Activated T-cell treated with anti-CD3 and anti-CD28 coated beads, Interleukin-2, amount 50 U/mL, for 72 hours (primary cell): ENCODE measurements around the gene PLCG1. TPM values are rescaled to one million over a fixed set of nuclear protein-coding genes. Genes with fewer than 3 reads are reported as not detected.
A peak's percentile ranks its signal among the peaks of the same experiment; 100 is the strongest.

Source experiments
- ATAC-seq, 2 donors: fragments of 150-1000 bp; cut with Tn5 transposase; replicated peaks in 1 of 2; 2 replicates each; pipeline ENCODE4 v1.10.0; 2021; ENCODE audit warnings: moderate library complexity in 2 of 2, mild to moderate bottlenecking in 1 of 2
- DNase-seq, 2 donors: peaks; one replicate each; pipeline ENCODE4 v3.0.0; 2021 to 2022; ENCODE audit warnings: mixed read lengths in 1 of 2
- H3K27ac Mint-ChIP-seq: one replicate; pipeline ENCODE4 v1.8.0; 2022; ENCODE audit warnings: mild to moderate bottlenecking, moderate library complexity, mixed read lengths
- H3K27me3 Mint-ChIP-seq: one replicate; pipeline ENCODE4 v1.8.0; 2022; ENCODE audit warnings: low read depth, mixed read lengths
- H3K36me3 Mint-ChIP-seq, 2 donors: one replicate each; pipeline ENCODE4 v1.8.0; 2022; ENCODE audit warnings: mixed read lengths in 2 of 2, mild to moderate bottlenecking in 1 of 2; ENCODE audit not compliant: insufficient read depth in 2 of 2
- H3K4me1 Mint-ChIP-seq: one replicate; pipeline ENCODE4 v1.8.0; 2022; ENCODE audit warnings: low read depth, mixed read lengths
- H3K4me3 Mint-ChIP-seq, 2 donors: one replicate each; pipeline ENCODE4 v1.8.0; 2022; ENCODE audit warnings: mild to moderate bottlenecking in 2 of 2, mixed read lengths in 2 of 2, moderate library complexity in 2 of 2
- H3K9me3 Mint-ChIP-seq, 2 donors: one replicate each; pipeline ENCODE4 v1.8.0; 2022; ENCODE audit warnings: mixed read lengths in 2 of 2
- total RNA-seq, 2 donors: library from RNA; stranded (reverse); gene quantifications; one replicate each; pipeline ENCODE4 v1.2.3, GENCODE V29; 2022

Gene PLCG1
- total RNA-seq, 2 donors from 2014 or later = 177 to 221 TPM

- peak in 1 of 2 donors; percentile 46 for DNase-seq
- Mint-ChIP-seq H3K4me3 (peak overlapping the region; percentile 85 to 86), H3K27ac (peak overlapping the region; percentile 91), H3K9me3 (no peaks in the 10 kb centered on the region), H3K4me1 (peaks cover 80% of the 10 kb centered on the region), H3K36me3 (peaks cover 0 to 7% of the 10 kb centered on the region in 2 donors), H3K27me3 (no peaks in the 10 kb centered on the region)
- peak in 1 of 2 donors; percentile 8 for ATAC-seq
These were observed 3.1 kb downstream of the PLCG1 start for GRCh38 chr20:41140226-41141133.

- DNase-seq (no peak), ATAC-seq (no peak)
- no peaks in the 10 kb centered on the region for H3K27me3 Mint-ChIP-seq
- no peaks in the 10 kb centered on the region for H3K9me3 Mint-ChIP-seq
- peaks cover 0 to 8% of the 10 kb centered on the region in 2 donors for H3K36me3 Mint-ChIP-seq
- peaks cover 80% of the 10 kb centered on the region for H3K4me1 Mint-ChIP-seq
- H3K27ac Mint-ChIP-seq = peak overlapping the region; percentile 91
- H3K4me3 Mint-ChIP-seq = peak overlapping the region; percentile 85 to 86
These were observed 3.9 kb downstream of the PLCG1 start for GRCh38 chr20:41141153-41141815.

- Mint-ChIP-seq H3K4me1 (peaks cover 87% of the 10 kb centered on the region), H3K4me3 (peak overlapping the region; percentile 85 to 86), H3K9me3 (peaks cover 0 to 2% of the 10 kb centered on the region in 2 donors), H3K27me3 (no peaks in the 10 kb centered on the region), H3K36me3 (peaks cover 2 to 14% of the 10 kb centered on the region in 2 donors), H3K27ac (peak overlapping the region; percentile 91)
- no peak for DNase-seq
- no peak for ATAC-seq
These were observed 4.9 kb downstream of the PLCG1 start for GRCh38 chr20:41142245-41142644.

- H3K4me1 Mint-ChIP-seq = peaks cover 94% of the 10 kb centered on the region
- DNase-seq = peak in 1 of 2 donors; percentile 42
- peaks cover 0 to 2% of the 10 kb centered on the region in 2 donors for H3K9me3 Mint-ChIP-seq
- peak; percentile 38 to 44 for ATAC-seq
- peak overlapping the region; percentile 91 for H3K27ac Mint-ChIP-seq
- peaks cover 2 to 15% of the 10 kb centered on the region in 2 donors for H3K36me3 Mint-ChIP-seq
- no peaks in the 10 kb centered on the region for H3K27me3 Mint-ChIP-seq
- H3K4me3 Mint-ChIP-seq = peak overlapping the region; percentile 85 to 86
These were observed 5.6 kb downstream of the PLCG1 start for GRCh38 chr20:41142919-41143318.

DNA sequence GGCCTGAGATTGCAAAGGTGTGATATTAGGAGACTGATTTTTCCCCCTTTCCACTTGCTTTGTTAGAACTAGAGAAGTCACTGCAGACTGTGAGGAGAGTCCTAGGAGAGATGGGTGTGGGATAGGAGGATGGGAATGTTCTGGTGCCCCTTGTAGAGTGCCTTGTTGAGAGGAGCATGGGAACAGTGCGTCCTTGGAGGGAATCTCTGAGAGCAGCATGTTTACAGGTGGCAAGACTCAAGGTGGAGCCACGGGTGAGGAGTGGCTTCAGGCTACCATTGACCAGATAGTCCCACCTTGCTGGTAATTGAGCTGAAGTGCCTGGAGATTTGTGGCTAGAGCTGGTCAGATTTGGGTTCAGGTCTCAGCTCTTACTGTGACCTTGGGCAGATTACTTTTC lies 6.0 kb downstream of the PLCG1 start:
- Mint-ChIP-seq H3K4me3 (peak overlapping the region; percentile 85 to 86), H3K36me3 (peaks cover 2 to 15% of the 10 kb centered on the region in 2 donors), H3K9me3 (peaks cover 0 to 2% of the 10 kb centered on the region in 2 donors), H3K4me1 (peaks cover 98% of the 10 kb centered on the region), H3K27me3 (no peaks in the 10 kb centered on the region), H3K27ac (peak overlapping the region; percentile 91)
- DNase-seq (no peak), ATAC-seq (no peak)

GRCh38 chr20:41145317-41145716 lies 8.0 kb downstream of the PLCG1 start:
- Mint-ChIP-seq H3K27ac (peak overlapping the region; percentile 51), H3K27me3 (no peaks in the 10 kb centered on the region), H3K36me3 (peaks cover 2 to 15% of the 10 kb centered on the region in 2 donors), H3K4me1 (peaks cover 100% of the 10 kb centered on the region), H3K9me3 (peaks cover 0 to 2% of the 10 kb centered on the region in 2 donors), H3K4me3 (peak overlapping the region; percentile 38 to 85)
- DNase-seq = no peak
- no peak for ATAC-seq

DNA sequence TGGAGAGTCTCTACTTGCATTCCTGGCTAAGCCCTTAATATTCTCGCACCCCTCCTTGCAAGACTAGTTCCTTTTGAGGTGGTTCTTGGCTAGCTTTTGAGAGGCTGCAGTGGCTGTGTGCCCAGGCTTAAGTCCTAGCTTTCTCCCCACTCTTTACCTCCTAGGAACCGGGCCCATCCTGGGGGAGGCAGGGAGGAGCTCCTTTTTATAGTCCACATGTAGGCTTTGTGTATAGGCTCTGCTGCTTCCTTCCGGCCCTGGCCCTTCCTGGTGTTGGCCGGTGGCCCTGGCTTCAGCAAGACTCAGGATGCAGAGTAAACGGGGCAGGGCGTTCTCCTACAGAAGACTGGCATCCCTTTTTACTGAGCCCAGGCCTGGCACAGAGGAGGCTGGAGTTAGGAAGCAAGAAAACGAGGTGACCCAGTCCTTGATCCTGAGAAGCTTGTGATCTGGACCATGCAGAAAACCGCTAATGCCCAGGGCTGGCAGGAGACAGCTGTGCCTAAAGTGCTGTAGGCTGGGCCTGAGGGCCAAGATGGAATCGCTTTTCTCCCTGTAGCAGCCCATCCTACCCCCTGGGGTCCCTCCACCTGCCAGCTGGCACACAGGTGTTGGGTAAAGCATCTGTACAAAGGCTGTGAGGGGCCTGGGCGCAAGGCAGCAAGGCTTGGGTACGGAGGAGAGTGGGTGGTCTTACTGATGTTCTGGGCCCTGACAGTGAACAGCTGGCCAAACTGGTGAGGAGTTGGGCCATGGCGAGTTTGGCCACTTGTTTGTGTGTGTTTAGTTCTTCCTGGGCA lies 8.7 kb downstream of the PLCG1 start:
- no peak for ATAC-seq
- H3K36me3 Mint-ChIP-seq = peaks cover 2 to 15% of the 10 kb centered on the region in 2 donors
- no peaks in the 10 kb centered on the region for H3K27me3 Mint-ChIP-seq
- H3K27ac Mint-ChIP-seq = peak overlapping the region; percentile 51
- H3K4me3 Mint-ChIP-seq = peak overlapping the region; percentile 23 to 48
- H3K9me3 Mint-ChIP-seq = peaks cover 0 to 2% of the 10 kb centered on the region in 2 donors
- DNase-seq = no peak
- H3K4me1 Mint-ChIP-seq = peaks cover 100% of the 10 kb centered on the region

- no peaks in the 10 kb centered on the region for H3K27me3 Mint-ChIP-seq
- peak overlapping the region; percentile 58 for H3K27ac Mint-ChIP-seq
- H3K9me3 Mint-ChIP-seq = peaks cover 0 to 2% of the 10 kb centered on the region in 2 donors
- ATAC-seq = no peak
- H3K36me3 Mint-ChIP-seq = peaks cover 2 to 19% of the 10 kb centered on the region in 2 donors
- no peak for DNase-seq
- no peak overlapping the region for H3K4me3 Mint-ChIP-seq
- peaks cover 100% of the 10 kb centered on the region for H3K4me1 Mint-ChIP-seq
These were observed 10.4 kb downstream of the PLCG1 start for GRCh38 chr20:41147767-41148191.

DNA sequence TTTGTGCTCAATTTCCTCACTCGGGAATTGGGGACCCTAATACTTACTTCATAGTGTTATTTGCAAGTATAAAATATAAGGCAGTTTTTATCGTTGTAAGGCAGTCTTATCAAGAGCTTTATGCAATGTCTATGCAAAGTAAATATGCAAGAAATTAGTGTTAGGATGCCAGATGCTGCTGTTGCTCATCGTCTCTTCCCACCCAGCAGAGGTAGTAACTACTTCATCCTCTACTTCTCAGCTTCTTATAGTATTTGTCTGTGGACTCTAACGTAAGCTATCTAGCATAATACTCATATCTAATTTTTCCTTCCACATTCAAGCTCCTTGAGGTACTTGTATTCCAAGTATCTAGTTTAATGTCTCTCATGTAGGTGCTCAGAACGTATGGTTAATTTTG lies 11.6 kb downstream of the PLCG1 start:
- peaks cover 0 to 2% of the 10 kb centered on the region in 2 donors for H3K9me3 Mint-ChIP-seq
- ATAC-seq = no peak
- DNase-seq = no peak
- H3K4me3 Mint-ChIP-seq = peak overlapping the region; percentile 4 to 29
- no peaks in the 10 kb centered on the region for H3K27me3 Mint-ChIP-seq
- H3K4me1 Mint-ChIP-seq = peaks cover 100% of the 10 kb centered on the region
- H3K36me3 Mint-ChIP-seq = peaks cover 2 to 19% of the 10 kb centered on the region in 2 donors
- H3K27ac Mint-ChIP-seq = peak overlapping the region; percentile 76

DNA sequence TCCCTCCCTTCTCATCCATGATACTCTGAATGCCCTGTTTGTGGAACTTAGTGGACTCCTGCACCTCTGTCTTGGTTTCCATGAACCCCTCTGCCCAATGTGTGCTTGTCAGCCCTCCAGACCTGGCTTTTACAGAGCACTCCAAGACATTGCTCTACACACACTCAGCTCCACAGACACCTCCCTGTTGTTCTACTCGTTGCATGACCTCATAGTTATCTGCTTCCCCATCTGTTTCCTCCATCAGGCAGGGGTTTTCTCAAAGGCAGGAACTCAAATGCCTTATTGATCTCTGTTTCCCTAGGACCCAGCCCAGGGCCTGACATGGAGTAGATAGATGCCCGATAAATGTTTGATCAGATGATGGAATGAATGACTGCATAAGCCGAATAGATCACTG lies 13.3 kb downstream of the PLCG1 start:
- peak overlapping the region; percentile 18 to 59 for H3K4me3 Mint-ChIP-seq
- peak overlapping the region; percentile 85 for H3K27ac Mint-ChIP-seq
- no peaks in the 10 kb centered on the region for H3K27me3 Mint-ChIP-seq
- DNase-seq = no peak
- ATAC-seq = peak; percentile 37 to 53
- H3K36me3 Mint-ChIP-seq = peaks cover 2 to 12% of the 10 kb centered on the region in 2 donors
- peaks cover 100% of the 10 kb centered on the region for H3K4me1 Mint-ChIP-seq
- peaks cover 0 to 2% of the 10 kb centered on the region in 2 donors for H3K9me3 Mint-ChIP-seq

DNA sequence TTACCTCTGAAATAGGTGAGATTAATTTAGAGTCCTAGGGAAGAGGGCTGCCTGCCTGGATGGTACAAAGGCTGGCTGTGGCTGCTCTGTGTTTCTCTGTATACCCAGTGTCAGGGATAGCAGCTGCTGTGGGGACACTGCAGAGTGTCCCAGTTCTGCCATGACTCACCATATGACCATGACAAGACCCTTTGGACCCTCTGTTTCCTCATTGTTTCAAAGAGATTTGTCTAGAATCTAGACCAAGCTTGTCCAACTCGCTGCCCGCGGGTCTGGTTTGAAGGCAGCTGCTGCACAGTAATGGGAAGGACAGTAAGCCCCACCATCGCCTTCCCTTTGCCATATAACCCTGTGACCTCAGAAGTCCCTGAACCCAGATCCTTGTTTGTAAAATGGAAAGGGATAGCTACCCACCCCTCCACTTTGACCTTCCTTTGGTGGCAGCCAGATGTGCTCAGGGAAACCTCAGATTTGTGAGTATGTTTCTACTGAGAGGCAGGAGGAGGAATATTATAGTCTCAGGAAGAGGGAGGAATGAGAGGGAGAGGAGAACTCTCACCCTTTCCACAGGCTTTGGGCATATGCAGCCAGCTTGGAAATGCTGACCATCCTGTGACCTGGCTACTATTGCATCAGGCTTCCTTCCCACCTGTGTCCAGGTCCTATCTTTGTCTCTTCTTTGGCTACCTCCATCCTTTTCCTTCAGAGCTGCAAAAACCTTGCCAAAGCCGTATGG lies 14.0 kb downstream of the PLCG1 start:
- ATAC-seq (no peak), DNase-seq (no peak)
- Mint-ChIP-seq H3K27me3 (no peaks in the 10 kb centered on the region), H3K4me3 (peak overlapping the region; percentile 18 to 59), H3K36me3 (peaks cover 2 to 11% of the 10 kb centered on the region in 2 donors), H3K9me3 (peaks cover 0 to 2% of the 10 kb centered on the region in 2 donors), H3K4me1 (peaks cover 100% of the 10 kb centered on the region), H3K27ac (peak overlapping the region; percentile 85)
